ENCODE measurements around the gene LRRC8A.

Gene LRRC8A

GRCh38 chr9:128902351-128903078 is 20.6 kb downstream of the LRRC8A start:
- peak; percentile 94 for DNase-seq

- DNase-seq = no peak
Observed at GRCh38 chr9:128903079-128903461, 21.1 kb downstream of the LRRC8A start.

GRCh38 chr9:128903871-128904620 is 22.1 kb downstream of the LRRC8A start:
- no peak for DNase-seq

GRCh38 chr9:128905964-128906363 is 24.0 kb downstream of the LRRC8A start:
- DNase-seq = no peak

- no peak for DNase-seq
Observed at GRCh38 chr9:128906741-128907140, 24.8 kb downstream of the LRRC8A start.

GRCh38 chr9:128908372-128908771 is 26.4 kb downstream of the LRRC8A start:
- no peak for DNase-seq

GRCh38 chr9:128909859-128910258 is 27.9 kb downstream of the LRRC8A start:
- no peak for DNase-seq

GRCh38 chr9:128910906-128911305 is 29.0 kb downstream of the LRRC8A start:
- no peak for DNase-seq

- DNase-seq = no peak
Observed at GRCh38 chr9:128911529-128912035, 29.6 kb downstream of the LRRC8A start.

GRCh38 chr9:128912270-128912853 is 30.4 kb downstream of the LRRC8A start:
- DNase-seq = no peak

GRCh38 chr9:128913048-128913900 is 31.3 kb downstream of the LRRC8A start:
- no peak for DNase-seq

- DNase-seq = no peak
Observed at GRCh38 chr9:128913995-128914772, 32.3 kb downstream of the LRRC8A start.

- no peak for DNase-seq
Observed at GRCh38 chr9:128916204-128916603, 34.3 kb downstream of the LRRC8A start.

GRCh38 chr9:128916745-128917144 is 34.8 kb downstream of the LRRC8A start:
- no peak for DNase-seq

GRCh38 chr9:128917151-128917849 is 35.4 kb downstream of the LRRC8A start:
- no peak for DNase-seq

GRCh38 chr9:128918921-128919320 is 37.0 kb downstream of the LRRC8A start:
- no peak for DNase-seq

- DNase-seq = no peak
Observed at GRCh38 chr9:128919402-128920089, 37.6 kb downstream of the LRRC8A start.

GRCh38 chr9:128920381-128921058 is 38.6 kb downstream of the LRRC8A start, which contains the start of gene PHYHD1:
PHYHD1 (plus strand) TSS chr9:128920982; CDS start chr9:128922324, 1,342 bp downstream.
- no peak for DNase-seq

- DNase-seq = no peak
Observed at GRCh38 chr9:128921881-128922763, 40.2 kb downstream of the LRRC8A start.

All from activated CD4-positive, alpha-beta T cell treated with anti-CD3 and anti-CD28 coated beads, Interleukin-10, Interleukin-2, amounts not matched to agents 100 ng/mL and 50 ng/mL, durations not matched to agents 16 hours and 8 hours (primary cell).